GM19397 (cell line): ENCODE measurements around the gene ALK.

Experiments used
- ATAC-seq: cut with Tn5 transposase; IDR thresholded peaks from one replicate; pipeline ENCODE4 v1.9.1; 2021; ENCODE audit warnings: mild to moderate bottlenecking, moderate library complexity; ENCODE audit not compliant: unreplicated experiment

Gene ALK

DNA sequence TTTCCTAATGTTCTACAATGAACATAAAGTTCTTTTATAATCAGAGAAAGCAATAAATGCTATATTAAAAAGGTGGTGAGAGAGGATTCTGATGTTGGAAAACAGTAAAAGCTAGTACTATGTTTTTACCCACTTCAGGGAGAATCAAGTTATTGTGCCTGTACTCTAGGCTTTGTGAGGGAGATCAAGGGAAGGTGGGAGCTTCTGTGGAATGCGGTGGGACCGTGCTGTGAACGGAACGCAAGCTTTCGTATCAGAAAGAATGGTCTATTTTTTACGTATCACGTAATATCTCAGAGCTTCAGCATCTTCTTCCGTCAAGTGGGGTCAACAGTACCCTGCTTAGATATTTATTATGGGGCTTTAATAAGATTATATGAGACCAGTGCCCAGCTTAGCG is 613.0 kb downstream of the ALK start:
- ATAC-seq, result no peak

GRCh38 chr2:29307519-29307918 is 613.9 kb downstream of the ALK start:
- ATAC-seq, result no peak

DNA sequence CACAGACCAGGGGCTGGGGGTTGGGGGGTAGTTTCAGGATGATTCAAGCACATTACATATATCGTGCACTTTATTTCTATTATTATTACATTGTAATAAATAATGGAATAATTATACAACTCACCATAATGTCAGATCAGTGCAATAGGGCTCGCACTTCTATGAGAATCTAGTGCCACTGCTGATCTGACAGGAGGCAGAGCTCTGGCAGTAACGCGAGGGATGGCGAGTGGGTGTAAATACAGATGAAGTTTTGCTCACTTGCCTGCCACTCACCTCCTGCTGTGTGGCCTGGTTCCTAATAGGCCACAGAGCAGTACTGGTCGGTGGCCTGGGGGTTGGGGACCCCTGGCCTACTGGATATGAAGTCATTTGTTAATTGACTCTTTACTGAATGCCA is 615.6 kb downstream of the ALK start:
- no peak for ATAC-seq

DNA sequence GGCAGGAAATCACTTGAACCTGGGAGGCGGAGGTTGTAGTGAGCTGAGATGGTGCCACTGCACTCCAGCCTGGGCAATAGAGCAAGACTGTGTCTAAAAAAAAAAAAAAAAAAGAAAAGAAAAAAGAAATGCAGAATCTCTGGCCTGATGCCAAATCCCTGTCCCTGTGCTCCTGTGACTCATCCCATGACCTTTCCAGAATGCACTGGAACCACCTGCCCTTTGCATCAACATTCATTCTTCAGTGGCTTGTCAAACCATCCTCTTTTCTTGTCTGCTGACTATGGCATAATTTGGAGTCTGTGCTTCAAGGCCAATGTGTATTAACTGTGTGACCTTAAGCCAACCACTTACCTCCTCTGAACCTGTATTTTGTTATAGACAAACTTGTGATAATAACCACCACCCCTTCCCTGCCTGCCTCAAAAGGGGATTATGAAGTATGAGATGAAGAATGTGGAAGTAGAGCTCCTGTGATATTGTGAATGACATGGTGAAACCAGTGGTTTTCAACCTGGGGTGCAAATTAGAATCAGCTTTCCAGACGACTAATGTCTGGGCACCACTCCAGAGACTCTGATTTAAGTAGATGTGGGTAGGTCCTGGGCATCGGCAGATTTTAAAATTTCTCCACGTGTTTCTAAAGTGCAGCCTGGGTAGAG is 616.9 kb downstream of the ALK start:
- ATAC-seq, result no peak

DNA sequence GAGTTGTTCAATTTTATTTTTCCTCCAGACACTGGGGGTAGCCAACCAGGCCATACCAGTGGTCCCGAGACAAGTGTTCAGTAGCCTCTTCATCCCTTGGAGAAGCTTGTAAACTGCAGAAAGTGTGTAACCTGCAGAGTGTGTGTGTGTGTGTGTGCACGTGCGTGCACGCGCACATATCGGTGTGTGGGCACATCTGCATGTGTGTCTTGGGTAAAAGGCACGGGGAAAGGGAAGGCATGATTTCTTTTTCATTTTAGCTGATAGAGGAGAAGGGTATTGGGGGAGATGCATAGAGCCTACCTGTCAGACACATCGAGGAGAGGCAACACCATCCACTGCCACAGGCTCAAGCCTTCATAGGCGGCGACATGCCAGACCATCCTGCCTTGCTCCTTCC is 624.8 kb downstream of the ALK start:
- ATAC-seq, result no peak

DNA sequence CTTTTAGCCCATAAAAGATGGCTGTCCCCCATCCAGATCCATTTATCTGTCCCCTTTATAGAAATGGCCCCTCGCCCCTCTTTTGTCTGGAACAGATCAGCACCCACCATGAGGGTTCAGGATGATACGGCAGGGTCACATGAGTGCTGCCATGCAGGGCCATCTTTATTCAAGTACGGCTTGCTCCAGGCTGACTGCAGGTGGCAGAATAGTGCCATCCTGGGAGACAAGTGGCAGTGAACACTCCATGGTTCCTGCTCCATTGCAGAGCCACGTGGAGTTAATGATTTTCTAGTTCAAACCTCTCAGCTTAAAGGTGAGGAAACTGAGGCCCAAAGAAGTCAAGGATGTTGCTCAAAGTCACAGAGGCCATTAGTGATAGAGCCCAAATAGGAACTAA is 625.5 kb downstream of the ALK start:
- no peak for ATAC-seq

DNA sequence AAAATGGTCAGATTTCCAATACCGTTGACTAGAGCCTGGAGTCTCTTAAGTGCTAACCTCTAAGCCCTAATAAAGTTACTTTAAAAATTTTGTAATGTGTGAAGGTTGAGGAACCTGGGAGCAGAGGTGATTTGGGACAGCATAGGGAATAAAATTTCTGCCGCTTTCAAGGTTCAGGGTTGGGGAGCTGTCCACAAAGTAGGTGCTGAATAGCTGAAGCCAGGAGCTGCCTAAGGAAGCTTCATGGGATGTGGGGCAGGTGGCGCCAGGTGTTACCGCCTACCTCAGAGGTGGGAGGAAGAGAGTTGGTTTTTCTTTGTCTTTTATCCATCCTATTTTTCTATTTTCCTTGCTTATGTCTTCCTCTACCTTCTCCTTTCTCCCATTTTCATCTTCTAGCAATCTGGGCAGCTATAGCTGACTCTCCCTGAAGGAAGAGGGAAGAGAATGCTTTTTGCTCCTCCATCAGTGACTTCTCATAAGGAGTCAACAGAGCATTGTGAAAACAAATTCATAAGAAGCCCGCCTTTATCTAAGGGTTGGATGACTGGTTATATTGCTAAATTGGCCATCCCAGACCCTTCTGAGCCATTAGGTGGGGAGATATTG is 627.5 kb downstream of the ALK start:
- ATAC-seq, result no peak

DNA sequence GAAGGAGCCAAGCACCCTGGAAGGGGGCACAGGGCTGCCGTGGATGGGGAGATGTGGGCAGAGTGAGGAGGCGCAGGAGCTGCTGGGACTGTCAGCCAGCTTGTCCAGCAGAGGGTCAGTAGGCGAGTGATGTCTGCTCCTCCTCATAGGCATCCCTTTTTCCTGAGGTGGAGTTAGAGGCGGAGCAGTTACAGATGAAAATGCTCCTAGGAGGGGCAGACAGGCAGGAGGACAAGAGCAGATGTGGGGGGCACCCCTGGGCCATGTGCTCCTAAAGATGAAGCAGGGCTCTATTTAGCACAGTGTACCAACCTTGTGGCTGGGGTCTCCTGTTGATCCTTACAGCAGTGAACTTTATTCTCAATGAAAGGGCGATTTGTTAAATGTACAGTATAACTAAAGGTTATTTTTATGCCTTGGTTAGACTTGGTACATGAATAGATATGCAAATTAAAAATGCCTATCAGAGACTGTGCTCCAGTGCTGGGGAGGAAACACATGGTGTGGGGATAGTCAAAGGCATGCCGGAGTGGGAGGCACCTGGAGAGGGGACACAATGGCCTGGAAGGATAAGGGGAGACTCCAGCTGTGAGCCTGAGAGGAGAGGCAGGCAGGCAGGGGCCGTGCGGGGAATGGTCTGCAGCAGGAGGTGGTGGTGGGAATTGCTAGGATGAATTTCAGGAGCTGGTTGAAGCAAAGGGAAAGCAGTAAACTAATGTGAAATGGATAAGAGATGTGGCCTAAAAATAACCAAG is 630.9 kb downstream of the ALK start:
- ATAC-seq, result no peak

- no peak for ATAC-seq
These were observed 636.7 kb downstream of the ALK start for GRCh38 chr2:29284671-29285070.

DNA sequence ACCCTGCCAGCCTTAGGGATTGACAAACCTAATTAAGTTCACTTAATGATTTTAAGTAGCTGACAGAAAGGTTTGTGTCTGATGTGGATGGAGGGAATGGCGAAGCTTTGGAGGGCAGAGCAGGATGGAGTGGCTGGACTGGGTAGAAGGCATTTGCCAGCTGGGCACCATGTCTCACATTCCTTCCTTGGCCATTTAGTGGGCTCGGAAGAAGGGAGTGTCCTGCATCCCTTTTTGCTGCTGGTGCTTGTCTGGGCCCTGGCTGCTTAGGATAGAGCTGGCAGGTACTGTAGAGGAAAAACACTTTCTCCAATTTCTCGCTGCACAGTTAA is 639.5 kb downstream of the ALK start:
- no peak for ATAC-seq

- ATAC-seq, result no peak
These were observed 640.1 kb downstream of the ALK start for GRCh38 chr2:29281086-29281915.

DNA sequence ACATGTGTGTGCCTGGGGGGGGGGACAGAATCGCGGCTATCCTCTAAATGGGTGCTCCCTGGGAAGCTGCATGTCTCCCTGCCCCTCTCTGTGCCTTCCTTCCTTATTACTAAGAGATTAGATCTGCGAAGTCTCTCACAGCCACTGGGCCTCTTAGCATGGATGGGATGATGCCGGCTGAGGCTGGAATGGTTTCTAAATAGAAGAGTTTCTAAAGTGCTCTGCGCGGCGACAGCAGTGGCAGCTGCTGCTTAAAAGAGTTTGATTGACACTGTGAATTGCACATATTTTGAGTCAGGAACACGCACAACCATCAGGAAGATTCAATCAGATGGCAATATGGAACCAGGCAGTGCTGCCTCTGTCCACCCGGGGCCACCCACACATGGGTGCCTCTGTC is 642.4 kb downstream of the ALK start:
- no peak for ATAC-seq

DNA sequence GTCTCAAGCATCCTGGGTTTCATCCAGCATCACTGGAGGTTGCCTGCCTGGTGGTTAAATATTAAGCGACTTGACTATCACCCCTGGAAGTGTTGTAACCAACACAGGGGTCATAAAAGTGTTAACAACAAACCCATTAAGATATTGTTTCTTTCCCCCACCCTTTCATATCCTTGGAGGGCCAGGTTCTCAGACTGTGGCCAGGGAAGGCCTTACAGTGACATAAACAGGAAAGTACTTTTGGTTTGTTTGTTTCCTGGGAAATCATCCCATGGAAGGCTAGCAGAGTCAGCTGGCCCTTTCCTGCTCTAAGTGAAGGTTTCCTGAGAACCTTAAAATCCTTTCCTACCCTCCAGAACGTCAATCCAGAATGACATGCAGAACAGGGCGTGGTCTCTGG is 645.2 kb downstream of the ALK start:
- no peak for ATAC-seq

DNA sequence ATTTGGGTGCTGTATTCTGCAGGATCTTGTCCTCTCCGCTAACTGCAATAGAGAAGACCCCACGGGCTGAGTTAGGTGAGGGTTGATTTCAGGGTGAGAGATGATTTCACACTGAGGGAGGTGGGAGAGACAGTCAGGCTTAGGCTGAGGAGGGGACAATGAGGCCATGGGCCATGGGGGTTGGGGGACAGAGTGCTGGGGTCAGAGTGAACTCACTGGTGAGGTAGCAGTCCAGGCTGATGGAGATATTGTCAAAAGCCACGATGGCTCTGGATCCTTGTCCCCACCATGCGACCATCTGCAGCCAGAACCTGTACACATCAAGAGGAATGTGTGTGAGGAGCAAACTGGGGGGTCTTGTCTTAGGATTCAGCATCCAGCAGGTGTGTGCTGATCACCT is 646.2 kb downstream of the ALK start:
- ATAC-seq, result no peak

DNA sequence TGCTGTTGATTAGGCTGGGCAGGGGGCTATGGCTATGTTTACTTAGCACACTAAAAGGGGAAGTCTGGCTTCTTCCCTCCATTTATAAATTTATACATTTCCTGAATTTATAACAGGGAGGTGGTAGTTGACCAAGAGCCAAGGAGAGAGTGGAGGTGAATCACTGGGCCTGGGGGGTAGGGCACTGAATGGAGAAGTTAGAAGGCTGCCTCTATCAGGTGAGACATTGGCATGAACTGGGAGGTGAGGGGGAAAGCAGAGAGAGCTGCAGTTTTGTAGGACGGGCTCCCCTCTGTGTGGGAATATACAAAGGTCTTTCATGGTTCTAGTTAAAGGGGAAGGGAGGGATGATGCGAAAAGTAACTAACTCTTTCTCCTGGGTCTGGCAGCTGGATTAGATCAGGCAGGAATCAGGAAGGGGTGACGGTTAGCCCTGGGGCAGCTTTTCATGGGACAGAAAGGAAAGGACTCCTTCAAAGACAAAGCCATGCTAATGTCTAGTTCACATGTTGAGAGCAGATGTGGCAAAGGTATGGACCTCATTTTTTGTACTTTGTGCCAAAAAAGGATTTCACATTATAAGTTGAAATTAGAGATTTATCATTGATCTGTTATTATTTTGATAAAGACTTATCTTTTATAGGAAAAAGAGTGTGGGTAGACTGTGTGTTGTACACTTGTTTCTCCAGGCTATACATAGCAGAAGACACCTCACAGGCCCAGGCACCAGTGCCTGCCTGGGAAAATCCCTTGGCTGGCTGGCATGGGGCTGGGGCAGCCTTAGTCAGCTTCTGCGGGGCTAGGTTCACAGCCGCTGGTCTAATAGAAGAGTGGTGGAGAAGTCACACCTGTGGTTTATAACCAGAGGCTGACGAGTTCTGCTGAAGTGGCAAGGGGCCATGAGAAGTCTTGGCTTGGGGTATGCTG is 647.4 kb downstream of the ALK start:
- ATAC-seq, result no peak

DNA sequence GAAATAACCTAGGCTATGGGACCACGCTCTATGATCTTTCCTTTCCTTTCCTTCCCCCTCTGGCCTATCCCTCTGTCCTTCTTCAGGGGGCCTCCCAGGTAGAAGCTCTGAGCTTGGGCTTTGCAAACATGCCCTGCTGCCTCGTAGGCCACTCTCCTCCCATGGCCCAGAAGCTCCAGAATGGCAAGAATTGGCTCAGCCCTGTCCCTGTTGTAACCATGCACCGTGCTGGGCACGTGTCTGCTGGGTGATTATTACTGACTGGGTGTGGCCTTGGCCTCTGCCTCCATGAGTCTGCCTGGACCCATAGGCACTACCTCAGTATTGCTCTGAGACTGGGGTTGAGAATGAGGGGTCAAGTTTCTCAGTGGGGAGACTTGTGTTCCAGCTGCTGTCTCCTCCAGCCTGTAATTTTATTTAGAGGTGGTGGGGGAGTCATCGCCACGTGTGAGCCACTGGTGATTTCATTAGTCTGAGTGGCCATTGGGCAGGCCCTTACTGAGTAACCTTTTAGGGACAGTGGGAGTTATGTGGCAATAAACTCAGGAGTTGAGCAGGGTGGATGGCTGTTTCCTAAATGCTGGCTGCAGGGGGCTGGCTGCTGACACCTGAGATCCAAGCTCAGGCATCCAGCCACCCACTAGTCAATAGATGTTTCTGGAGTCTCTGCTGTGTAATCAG is 648.2 kb downstream of the ALK start:
- no peak for ATAC-seq

GRCh38 chr2:29272311-29272710 is 649.1 kb downstream of the ALK start:
- no peak for ATAC-seq

- ATAC-seq, result no peak
These were observed 650.7 kb downstream of the ALK start for GRCh38 chr2:29270701-29271121.

- ATAC-seq, result no peak
These were observed 651.6 kb downstream of the ALK start for GRCh38 chr2:29269765-29270109.
